ENCODE data around the gene CELA3A.

The CELA3A gene

GRCh38 chr1:22052115-22053016, 50.9 kb downstream of the CELA3A start, which contains the start of gene CDC42:
CDC42 (plus strand) TSS chr1:22052709; CDS start chr1:22078479, 25,770 bp downstream.
- peak; percentile 98 for DNase-seq

- peak; percentile 50 for DNase-seq
Observed at GRCh38 chr1:22053017-22053860, 51.8 kb downstream of the CELA3A start.

GRCh38 chr1:22053861-22054770, 52.7 kb downstream of the CELA3A start:
- DNase-seq = peak; percentile 38

- DNase-seq = no peak
Observed at GRCh38 chr1:22055463-22055862, 54.0 kb downstream of the CELA3A start.

- DNase-seq = no peak
Observed at GRCh38 chr1:22056043-22056442, 54.6 kb downstream of the CELA3A start.

- DNase-seq = no peak
Observed at GRCh38 chr1:22056936-22057335, 55.5 kb downstream of the CELA3A start.

- DNase-seq = no peak
Observed at GRCh38 chr1:22057861-22058260, 56.4 kb downstream of the CELA3A start.

All from activated CD4-positive, alpha-beta T cell treated with anti-CD3 and anti-CD28 coated beads, Interleukin-10, Interleukin-2, amounts not matched to agents 100 ng/mL and 50 ng/mL, durations not matched to agents 16 hours and 8 hours (primary cell).